ENCODE results near the gene MOSMO.
A peak's percentile ranks its signal among the peaks of the same experiment; 100 is the strongest.

Gene MOSMO

DNA sequence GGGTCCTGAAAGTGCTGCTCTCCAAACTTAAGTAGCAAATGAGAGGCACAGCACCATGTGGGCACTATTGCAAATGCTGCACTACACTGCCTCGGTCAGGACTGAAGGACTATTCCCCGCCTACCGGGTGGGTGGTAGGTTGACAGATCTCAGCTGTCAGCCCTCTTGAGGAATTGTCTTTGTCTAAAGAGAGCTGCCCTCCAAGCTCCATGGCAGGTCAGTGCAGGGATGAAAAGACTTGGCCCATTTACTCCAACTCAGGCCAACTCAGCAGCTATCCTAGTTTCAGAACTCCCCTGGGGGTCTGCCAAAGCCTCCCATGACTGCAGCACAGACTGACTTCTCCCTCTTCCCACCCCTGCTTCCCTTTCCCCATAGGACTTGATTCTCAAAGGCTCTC lies 3.6 kb upstream of the MOSMO start:
- peaks cover 4% of the 10 kb centered on the region; the same call in 1 of the 2 replicates for H3K4me1 ChIP-seq (ENCODE audit: insufficient read depth, low read length)
- no peaks in the 10 kb centered on the region for H3K9me3 ChIP-seq (ENCODE audit: insufficient read depth, low read depth, low read length)
- H3K4me3 ChIP-seq (ENCODE audit: low read length), result no peak overlapping the region
- no peak overlapping the region for H3K27ac ChIP-seq (ENCODE audit: low read length)
- H3K9ac ChIP-seq (ENCODE audit: low read depth, low read length), result no peak overlapping the region
- H3K36me3 ChIP-seq (ENCODE audit: insufficient read depth, low read depth, low read length), result no peaks in the 10 kb centered on the region
- H3K27me3 ChIP-seq (ENCODE audit: insufficient read depth, low read length), result peaks cover 24% of the 10 kb centered on the region

DNA sequence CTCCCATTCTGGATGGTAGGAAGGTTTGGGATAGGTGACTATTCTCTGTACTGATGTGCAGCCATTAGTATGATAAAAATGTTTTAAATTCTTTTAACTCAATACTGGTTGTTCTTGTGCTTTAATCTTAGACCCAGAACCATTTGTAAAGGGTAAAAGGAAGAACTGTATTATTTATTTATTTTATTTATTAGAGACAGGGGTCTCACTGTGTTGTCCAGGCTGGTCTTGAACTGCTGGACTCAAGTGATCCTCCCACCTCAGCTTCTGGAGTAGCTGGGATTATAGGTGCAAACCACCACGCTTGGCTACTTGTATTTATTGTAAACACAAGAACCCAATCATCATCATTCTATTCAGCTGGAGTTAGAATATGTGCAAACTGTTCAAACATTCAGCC lies 2.2 kb upstream of the MOSMO start:
- no peak overlapping the region for H3K4me3 ChIP-seq (ENCODE audit: low read length)
- peaks cover 4% of the 10 kb centered on the region; the same call in 1 of the 2 replicates for H3K4me1 ChIP-seq (ENCODE audit: insufficient read depth, low read length)
- H3K36me3 ChIP-seq (ENCODE audit: insufficient read depth, low read depth, low read length), result no peaks in the 10 kb centered on the region
- peaks cover 25% of the 10 kb centered on the region for H3K27me3 ChIP-seq (ENCODE audit: insufficient read depth, low read length)
- H3K9me3 ChIP-seq (ENCODE audit: insufficient read depth, low read depth, low read length), result no peaks in the 10 kb centered on the region
- H3K9ac ChIP-seq (ENCODE audit: low read depth, low read length), result no peak overlapping the region
- no peak overlapping the region for H3K27ac ChIP-seq (ENCODE audit: low read length)

DNA sequence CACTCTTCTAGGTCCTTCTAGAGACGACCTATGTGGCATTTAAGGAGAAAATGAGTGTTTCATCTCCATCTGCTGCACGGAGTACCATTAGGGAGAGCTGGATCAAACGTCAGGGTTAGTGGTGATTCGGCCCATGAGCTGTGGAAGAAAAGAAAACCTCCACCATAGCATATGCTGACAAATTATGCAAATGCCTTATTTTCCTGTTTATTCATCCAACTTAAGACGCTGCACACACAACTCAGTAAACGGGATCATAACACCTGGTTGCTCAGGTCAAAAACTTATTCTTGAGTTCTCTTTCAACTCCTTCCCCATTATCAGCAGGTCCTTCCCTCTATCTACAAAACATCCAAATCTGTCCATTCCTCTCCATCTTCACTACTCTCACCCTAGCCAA lies 1.3 kb upstream of the MOSMO start:
- no peaks in the 10 kb centered on the region for H3K9me3 ChIP-seq (ENCODE audit: insufficient read depth, low read depth, low read length)
- H3K9ac ChIP-seq (ENCODE audit: low read depth, low read length), result no peak overlapping the region; the same call in 1 of the 2 replicates
- peaks cover 4% of the 10 kb centered on the region; the same call in 1 of the 2 replicates for H3K4me1 ChIP-seq (ENCODE audit: insufficient read depth, low read length)
- peak overlapping the region; percentile 79; the same call in 1 of the 2 replicates for H3K4me3 ChIP-seq (ENCODE audit: low read length)
- H3K27me3 ChIP-seq (ENCODE audit: insufficient read depth, low read length), result peaks cover 25% of the 10 kb centered on the region
- H3K36me3 ChIP-seq (ENCODE audit: insufficient read depth, low read depth, low read length), result no peaks in the 10 kb centered on the region
- H3K27ac ChIP-seq (ENCODE audit: low read length), result no peak overlapping the region

DNA sequence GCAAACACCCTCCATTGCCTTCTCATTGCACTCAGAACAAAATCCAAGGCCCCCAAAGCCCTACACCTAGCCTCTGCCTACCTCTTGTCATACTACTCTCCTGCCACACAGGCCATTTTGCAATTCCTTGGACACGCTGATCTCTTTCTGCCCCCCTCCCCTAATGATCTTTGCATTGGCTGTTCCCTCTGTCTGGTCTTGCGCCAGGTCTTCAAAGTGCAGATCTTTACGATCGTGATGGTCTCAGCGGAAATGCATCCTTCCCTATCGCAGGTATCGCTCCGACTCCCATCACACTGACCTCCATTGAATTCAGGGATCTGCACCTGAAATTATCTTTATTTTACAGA lies 777 bp upstream of the MOSMO start:
- Histone ChIP-seq H3K36me3 (ENCODE audit: insufficient read depth, low read depth, low read length) (no peaks in the 10 kb centered on the region), H3K4me1 (ENCODE audit: insufficient read depth, low read length) (peaks cover 4% of the 10 kb centered on the region; the same call in 1 of the 2 replicates), H3K9ac (ENCODE audit: low read depth, low read length) (peak overlapping the region; percentile 72; the same call in 1 of the 2 replicates), H3K4me3 (ENCODE audit: low read length) (peak overlapping the region; percentile 79), H3K27me3 (ENCODE audit: insufficient read depth, low read length) (peaks cover 25% of the 10 kb centered on the region), H3K27ac (ENCODE audit: low read length) (no peak overlapping the region), H3K9me3 (ENCODE audit: insufficient read depth, low read depth, low read length) (no peaks in the 10 kb centered on the region)

DNA sequence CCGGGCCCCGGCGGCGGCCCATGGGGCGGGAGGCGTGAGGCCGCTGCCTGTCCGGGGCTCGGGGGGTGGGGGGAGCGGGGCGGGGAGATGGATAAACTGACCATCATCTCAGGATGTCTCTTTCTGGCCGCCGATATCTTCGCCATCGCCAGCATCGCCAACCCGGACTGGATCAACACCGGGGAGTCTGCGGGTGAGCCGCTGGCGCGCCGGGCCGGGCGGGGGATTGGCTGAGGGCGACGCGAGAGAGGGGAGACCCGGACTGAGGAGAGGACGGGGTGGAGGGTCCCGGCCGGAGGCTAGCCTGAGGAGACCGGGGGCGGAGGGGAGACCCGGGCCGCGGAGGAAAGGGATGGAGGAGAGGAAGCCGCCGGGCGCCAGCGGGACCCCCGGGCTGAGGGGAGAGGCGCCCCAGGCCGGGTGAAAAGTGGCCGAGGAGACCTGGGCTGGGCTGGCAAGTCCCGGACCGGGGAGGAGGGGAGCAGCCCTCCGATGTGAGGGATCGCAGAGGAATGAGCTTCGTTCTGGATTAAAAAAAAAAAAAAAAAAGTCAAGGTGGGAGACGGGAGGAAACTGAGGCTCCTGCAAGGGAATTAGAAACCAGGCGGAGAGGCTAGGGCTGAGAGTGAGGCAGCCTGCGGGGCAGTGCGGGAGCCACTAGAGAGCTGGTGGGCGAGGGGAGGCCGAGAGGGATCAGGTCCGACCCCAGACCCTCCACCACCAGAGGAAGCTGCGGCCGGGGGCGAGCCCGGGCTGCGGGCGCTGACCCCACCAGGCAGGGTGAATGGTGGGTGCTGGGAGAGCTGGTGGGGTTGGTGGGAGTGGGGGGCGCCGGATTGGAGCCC lies 526 bp downstream of the MOSMO start:
- H3K4me3 ChIP-seq (ENCODE audit: low read length), result peak overlapping the region; percentile 89
- no peak overlapping the region for H3K27ac ChIP-seq (ENCODE audit: low read length)
- H3K27me3 ChIP-seq (ENCODE audit: insufficient read depth, low read length), result peaks cover 25% of the 10 kb centered on the region
- peaks cover 4% of the 10 kb centered on the region; the same call in 1 of the 2 replicates for H3K4me1 ChIP-seq (ENCODE audit: insufficient read depth, low read length)
- no peaks in the 10 kb centered on the region for H3K36me3 ChIP-seq (ENCODE audit: insufficient read depth, low read depth, low read length)
- no peaks in the 10 kb centered on the region for H3K9me3 ChIP-seq (ENCODE audit: insufficient read depth, low read depth, low read length)
- H3K9ac ChIP-seq (ENCODE audit: low read depth, low read length), result peak overlapping the region; percentile 76; the same call in 1 of the 2 replicates

DNA sequence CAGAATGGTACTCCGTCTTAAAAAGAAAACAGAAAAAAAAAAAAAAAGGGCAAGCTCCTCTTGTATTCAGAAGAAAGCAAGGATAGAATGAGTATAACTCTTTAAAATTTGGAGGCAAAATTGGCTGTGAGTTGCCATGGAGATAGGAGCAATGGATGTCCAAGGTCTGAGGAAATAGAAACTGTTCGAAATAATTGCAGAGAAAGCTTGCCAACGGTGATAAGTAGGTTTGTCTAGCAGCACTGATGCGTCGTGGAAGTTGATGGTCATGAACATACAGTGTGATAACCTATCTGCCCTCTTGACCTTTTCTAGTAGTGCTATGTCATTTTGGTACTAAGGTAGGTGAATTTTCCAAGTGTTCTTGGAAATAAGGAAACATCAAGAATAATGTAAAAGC lies 3.0 kb downstream of the MOSMO start:
- no peak overlapping the region for H3K4me3 ChIP-seq (ENCODE audit: low read length)

DNA sequence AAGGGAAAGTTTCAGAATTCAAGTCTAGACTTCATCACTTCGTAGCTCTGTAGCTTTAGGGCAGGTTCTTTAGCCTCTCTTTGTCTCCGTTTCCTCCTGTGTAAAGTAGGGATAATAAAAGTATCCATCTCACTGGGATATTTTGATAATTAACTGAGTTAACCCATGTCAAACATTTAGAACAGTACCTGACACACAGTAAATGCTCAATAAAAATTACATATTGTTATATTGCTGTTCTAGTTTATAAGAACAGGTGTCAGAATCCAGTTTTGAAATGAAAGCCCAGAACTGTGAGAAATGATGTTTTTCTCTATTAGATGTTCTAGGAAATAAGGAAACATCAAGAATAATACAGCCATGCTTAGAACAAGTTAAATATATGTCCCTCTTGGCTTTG lies 4.3 kb downstream of the MOSMO start:
- H3K4me3 ChIP-seq (ENCODE audit: low read length), result no peak overlapping the region
- no peaks in the 10 kb centered on the region for H3K9me3 ChIP-seq (ENCODE audit: insufficient read depth, low read depth, low read length)
- no peak overlapping the region for H3K9ac ChIP-seq (ENCODE audit: low read depth, low read length)
- peaks cover 11% of the 10 kb centered on the region; the same call in 1 of the 2 replicates for H3K27me3 ChIP-seq (ENCODE audit: insufficient read depth, low read length)
- H3K36me3 ChIP-seq (ENCODE audit: insufficient read depth, low read depth, low read length), result no peaks in the 10 kb centered on the region
- no peak overlapping the region for H3K27ac ChIP-seq (ENCODE audit: low read length)
- H3K4me1 ChIP-seq (ENCODE audit: insufficient read depth, low read length), result no peaks in the 10 kb centered on the region

More for the DNA sequence above, 3.0 kb downstream of the MOSMO start:
- H3K4me1 ChIP-seq (ENCODE audit: insufficient read depth, low read length), result peaks cover 4% of the 10 kb centered on the region; the same call in 1 of the 2 replicates
- no peak overlapping the region for H3K27ac ChIP-seq (ENCODE audit: low read length)
- H3K27me3 ChIP-seq (ENCODE audit: insufficient read depth, low read length), result peaks cover 24% of the 10 kb centered on the region
- H3K36me3 ChIP-seq (ENCODE audit: insufficient read depth, low read depth, low read length), result no peaks in the 10 kb centered on the region
- no peaks in the 10 kb centered on the region for H3K9me3 ChIP-seq (ENCODE audit: insufficient read depth, low read depth, low read length)
- no peak overlapping the region for H3K9ac ChIP-seq (ENCODE audit: low read depth, low read length)

DNA sequence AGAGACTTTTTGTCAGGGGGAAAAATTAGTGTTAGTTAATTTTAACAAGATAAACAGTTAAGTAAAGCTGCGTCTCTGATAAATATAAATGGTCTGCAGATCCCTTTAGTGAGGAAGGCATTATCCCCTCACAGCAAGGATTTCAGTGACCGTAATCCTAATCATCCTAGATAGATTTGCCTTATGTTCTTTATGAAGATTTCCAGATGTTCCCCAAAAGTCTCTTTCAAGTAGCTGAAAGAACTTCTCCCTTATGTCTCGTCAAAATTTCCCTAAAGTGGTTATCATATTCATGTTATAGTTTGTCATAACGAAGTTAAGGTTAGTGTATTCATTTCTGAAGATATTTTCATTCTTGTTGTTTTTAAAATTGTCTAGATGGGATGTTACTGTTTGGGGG lies 5.6 kb downstream of the MOSMO start:
- Histone ChIP-seq H3K4me1 (ENCODE audit: insufficient read depth, low read length) (no peaks in the 10 kb centered on the region), H3K4me3 (ENCODE audit: low read length) (no peak overlapping the region), H3K27me3 (ENCODE audit: insufficient read depth, low read length) (peaks cover 9% of the 10 kb centered on the region; the same call in 1 of the 2 replicates), H3K9ac (ENCODE audit: low read depth, low read length) (no peak overlapping the region), H3K27ac (ENCODE audit: low read length) (no peak overlapping the region), H3K9me3 (ENCODE audit: insufficient read depth, low read depth, low read length) (no peaks in the 10 kb centered on the region), H3K36me3 (ENCODE audit: insufficient read depth, low read depth, low read length) (no peaks in the 10 kb centered on the region)

DNA sequence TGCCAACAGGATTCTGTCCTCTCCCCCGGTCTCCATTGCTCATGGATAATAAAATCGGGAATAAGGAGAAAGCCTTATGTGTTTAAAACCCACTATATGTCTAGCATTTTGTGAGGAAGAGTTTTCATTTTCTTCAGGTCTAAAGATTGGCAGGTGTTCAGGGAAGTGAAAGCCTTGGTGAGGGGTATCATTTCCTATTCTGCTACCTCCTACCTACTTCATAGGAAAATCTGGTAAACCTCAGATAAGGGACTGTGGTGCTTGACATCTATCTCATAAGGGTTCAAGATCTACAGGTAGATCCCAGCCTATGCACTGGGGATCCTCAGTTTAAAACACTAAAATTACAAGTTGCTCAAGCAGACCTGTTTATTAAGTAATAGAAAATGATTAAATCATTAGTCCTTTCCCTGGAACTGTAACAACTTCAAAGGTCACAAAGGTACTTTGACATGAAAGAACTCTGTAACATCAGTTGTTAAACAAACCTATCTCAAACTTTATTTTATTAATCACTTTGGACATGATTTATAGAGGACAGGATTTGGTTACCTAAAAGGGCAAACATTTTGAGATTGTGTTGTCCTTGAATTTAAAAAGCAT lies 6.5 kb downstream of the MOSMO start:
- Histone ChIP-seq H3K36me3 (ENCODE audit: insufficient read depth, low read depth, low read length) (no peaks in the 10 kb centered on the region), H3K9ac (ENCODE audit: low read depth, low read length) (no peak overlapping the region), H3K4me1 (ENCODE audit: insufficient read depth, low read length) (no peaks in the 10 kb centered on the region), H3K27ac (ENCODE audit: low read length) (no peak overlapping the region), H3K27me3 (ENCODE audit: insufficient read depth, low read length) (peaks cover under 1% of the 10 kb centered on the region; the same call in 1 of the 2 replicates), H3K9me3 (ENCODE audit: insufficient read depth, low read depth, low read length) (no peaks in the 10 kb centered on the region), H3K4me3 (ENCODE audit: low read length) (no peak overlapping the region)

DNA sequence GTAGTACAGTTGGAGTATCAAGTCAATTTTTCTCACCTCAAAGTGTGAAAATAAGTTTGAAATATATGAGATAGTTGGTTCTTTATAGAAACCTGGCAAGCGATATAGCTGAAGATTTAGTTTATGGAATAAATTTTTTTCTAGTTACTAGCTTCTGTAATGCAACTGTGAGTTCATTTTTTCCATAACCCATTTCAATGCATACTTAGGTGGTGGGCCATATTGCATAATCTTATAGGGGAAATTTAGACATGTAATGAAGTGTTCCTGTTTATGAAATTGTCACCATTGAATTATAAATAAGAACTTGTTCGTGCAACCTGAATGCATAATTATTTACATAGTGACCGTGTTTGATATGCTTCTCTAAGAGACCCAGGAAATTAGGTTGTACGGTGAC lies 9.0 kb downstream of the MOSMO start:
- H3K4me1 ChIP-seq (ENCODE audit: insufficient read depth, low read length), result no peaks in the 10 kb centered on the region
- no peaks in the 10 kb centered on the region for H3K27me3 ChIP-seq (ENCODE audit: insufficient read depth, low read length)
- no peak overlapping the region for H3K9ac ChIP-seq (ENCODE audit: low read depth, low read length)
- no peak overlapping the region for H3K4me3 ChIP-seq (ENCODE audit: low read length)
- H3K9me3 ChIP-seq (ENCODE audit: insufficient read depth, low read depth, low read length), result no peaks in the 10 kb centered on the region
- H3K27ac ChIP-seq (ENCODE audit: low read length), result no peak overlapping the region
- no peaks in the 10 kb centered on the region for H3K36me3 ChIP-seq (ENCODE audit: insufficient read depth, low read depth, low read length)

DNA sequence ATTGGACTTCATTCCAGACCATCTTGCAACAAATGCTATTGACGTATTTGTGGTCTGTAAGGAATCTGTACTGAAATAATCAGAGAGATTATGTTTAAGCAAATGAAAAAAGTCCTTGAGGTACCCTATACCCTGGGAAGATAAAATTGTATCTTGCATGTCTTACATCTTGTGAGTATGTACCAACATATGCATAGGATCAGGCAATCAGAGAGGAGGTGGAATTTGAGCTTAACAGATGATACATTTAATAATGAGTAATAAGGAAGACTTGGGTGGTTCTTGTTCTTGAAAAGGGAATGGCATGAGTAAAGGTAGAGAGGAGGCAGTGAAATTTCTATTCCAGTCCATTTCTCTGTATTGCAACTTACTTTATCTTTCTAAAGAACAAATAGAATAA lies 10.6 kb downstream of the MOSMO start:
- H3K4me1 ChIP-seq (ENCODE audit: insufficient read depth, low read length), result 0 out of 2 replicates have a peak, but pooled peaks cover 4% of the 10 kb centered on the region
- H3K36me3 ChIP-seq (ENCODE audit: insufficient read depth, low read depth, low read length), result no peaks in the 10 kb centered on the region
- no peak overlapping the region for H3K4me3 ChIP-seq (ENCODE audit: low read length)
- H3K9me3 ChIP-seq (ENCODE audit: insufficient read depth, low read depth, low read length), result no peaks in the 10 kb centered on the region
- no peak overlapping the region for H3K27ac ChIP-seq (ENCODE audit: low read length)
- no peaks in the 10 kb centered on the region for H3K27me3 ChIP-seq (ENCODE audit: insufficient read depth, low read length)
- no peak overlapping the region for H3K9ac ChIP-seq (ENCODE audit: low read depth, low read length)

DNA sequence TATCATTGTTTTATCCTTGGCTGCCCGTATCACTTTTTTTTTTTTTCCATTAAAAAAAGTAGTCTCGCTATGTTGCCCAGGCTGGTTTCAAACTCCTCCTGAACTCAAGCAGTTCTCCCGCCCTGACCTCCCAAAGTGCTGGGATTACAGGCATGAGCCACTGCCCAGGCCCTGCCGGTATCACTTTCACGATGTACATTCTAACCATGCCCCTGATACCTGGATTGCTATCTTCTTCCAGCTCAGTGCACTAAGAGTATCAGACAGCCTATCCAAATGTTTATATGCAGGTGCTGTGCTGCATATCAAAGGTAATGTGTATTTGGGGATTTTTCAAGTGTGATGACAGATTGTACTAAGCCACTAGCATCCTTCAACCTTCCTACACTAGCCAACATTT lies 14.2 kb downstream of the MOSMO start:
- 0 out of 2 replicates have a peak, but pooled peaks cover 4% of the 10 kb centered on the region for H3K4me1 ChIP-seq (ENCODE audit: insufficient read depth, low read length)

More for the DNA sequence above, 14.2 kb downstream of the MOSMO start:
- Histone ChIP-seq H3K9me3 (ENCODE audit: insufficient read depth, low read depth, low read length) (no peaks in the 10 kb centered on the region), H3K36me3 (ENCODE audit: insufficient read depth, low read depth, low read length) (no peaks in the 10 kb centered on the region), H3K4me3 (ENCODE audit: low read length) (no peak overlapping the region), H3K27me3 (ENCODE audit: insufficient read depth, low read length) (no peaks in the 10 kb centered on the region), H3K9ac (ENCODE audit: low read depth, low read length) (no peak overlapping the region), H3K27ac (ENCODE audit: low read length) (no peak overlapping the region)

Measured in iPS-20b (cell line).